Measurements from ENCODE around the gene CPPED1.

CPPED1 gene

GRCh38 chr16:12740986-12741610, 62.6 kb downstream of the CPPED1 start:
- H3K9me3 ChIP-seq (ENCODE audit: control insufficient read depth, low read length), result no peaks in the 10 kb centered on the region
- no peaks in the 10 kb centered on the region for H3K36me3 ChIP-seq (ENCODE audit: control insufficient read depth, insufficient read depth, low read length)
- no peak overlapping the region for H3K4me3 ChIP-seq (ENCODE audit: insufficient read depth, low read depth, low read length)
- WGBS, 2 experiments, result 93 to 99% methylated on average over 6 of the region's 6 CpGs
- H3K27ac ChIP-seq (ENCODE audit: insufficient read depth, low read depth, low read length, poor library complexity, severe bottlenecking), result no peak overlapping the region
- H3K4me1 ChIP-seq (ENCODE audit: control insufficient read depth, insufficient read depth, low read length), result no peaks in the 10 kb centered on the region
- H3K27me3 ChIP-seq (ENCODE audit: control insufficient read depth, insufficient read depth, low read length, poor library complexity, severe bottlenecking), result no peaks in the 10 kb centered on the region

GRCh38 chr16:12739738-12740137, 63.9 kb downstream of the CPPED1 start:
- no peak overlapping the region for H3K4me3 ChIP-seq (ENCODE audit: insufficient read depth, low read depth, low read length)
- WGBS, 2 experiments, result 95% methylated on average over 3 of the region's 3 CpGs
- no peak overlapping the region for H3K27ac ChIP-seq (ENCODE audit: insufficient read depth, low read depth, low read length, poor library complexity, severe bottlenecking)
- H3K4me1 ChIP-seq (ENCODE audit: control insufficient read depth, insufficient read depth, low read length), result no peaks in the 10 kb centered on the region
- H3K9me3 ChIP-seq (ENCODE audit: control insufficient read depth, low read length), result no peaks in the 10 kb centered on the region
- H3K27me3 ChIP-seq (ENCODE audit: control insufficient read depth, insufficient read depth, low read length, poor library complexity, severe bottlenecking), result no peaks in the 10 kb centered on the region
- H3K36me3 ChIP-seq (ENCODE audit: control insufficient read depth, insufficient read depth, low read length), result no peaks in the 10 kb centered on the region

GRCh38 chr16:12737563-12737962, 66.1 kb downstream of the CPPED1 start:
- Histone ChIP-seq H3K9me3 (ENCODE audit: control insufficient read depth, low read length) (peaks cover 3% of the 10 kb centered on the region), H3K27ac (ENCODE audit: insufficient read depth, low read depth, low read length, poor library complexity, severe bottlenecking) (no peak overlapping the region), H3K36me3 (ENCODE audit: control insufficient read depth, insufficient read depth, low read length) (no peaks in the 10 kb centered on the region), H3K4me3 (ENCODE audit: insufficient read depth, low read depth, low read length) (no peak overlapping the region), H3K4me1 (ENCODE audit: control insufficient read depth, insufficient read depth, low read length) (no peaks in the 10 kb centered on the region), H3K27me3 (ENCODE audit: control insufficient read depth, insufficient read depth, low read length, poor library complexity, severe bottlenecking) (no peaks in the 10 kb centered on the region)
- 77 to 84% methylated on average over 6 of the region's 6 CpGs for WGBS, 2 experiments

DNA sequence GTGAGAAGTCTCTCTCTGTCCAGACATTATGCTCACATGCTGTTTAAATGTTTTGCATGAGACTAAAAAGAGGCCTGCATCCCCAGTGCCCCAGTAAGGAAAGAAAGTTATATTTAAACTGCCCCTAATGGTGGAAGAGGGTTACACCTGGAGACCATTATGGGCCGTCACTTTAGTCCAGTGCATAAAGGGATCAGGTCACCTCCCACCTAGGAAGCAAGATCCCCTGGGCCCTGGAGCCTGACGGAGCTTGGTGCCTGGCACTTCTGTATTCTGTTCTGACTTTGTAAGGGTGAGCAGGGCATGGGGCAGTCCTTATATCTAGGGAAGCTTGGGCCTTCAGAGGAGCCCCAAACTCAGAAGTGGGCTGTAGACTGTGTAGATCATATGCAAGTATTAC, 67.9 kb downstream of the CPPED1 start:
- Histone ChIP-seq H3K4me3 (ENCODE audit: insufficient read depth, low read depth, low read length) (no peak overlapping the region), H3K27me3 (ENCODE audit: control insufficient read depth, insufficient read depth, low read length, poor library complexity, severe bottlenecking) (no peaks in the 10 kb centered on the region), H3K36me3 (ENCODE audit: control insufficient read depth, insufficient read depth, low read length) (no peaks in the 10 kb centered on the region), H3K9me3 (ENCODE audit: control insufficient read depth, low read length) (peaks cover 3% of the 10 kb centered on the region), H3K27ac (ENCODE audit: insufficient read depth, low read depth, low read length, poor library complexity, severe bottlenecking) (no peak overlapping the region), H3K4me1 (ENCODE audit: control insufficient read depth, insufficient read depth, low read length) (no peaks in the 10 kb centered on the region)
- WGBS, 2 experiments, result 70 to 86% methylated on average over 2 of the region's 2 CpGs

- no peak overlapping the region for H3K4me3 ChIP-seq (ENCODE audit: insufficient read depth, low read depth, low read length)
- no peaks in the 10 kb centered on the region for H3K36me3 ChIP-seq (ENCODE audit: control insufficient read depth, insufficient read depth, low read length)
- peaks cover 3% of the 10 kb centered on the region for H3K9me3 ChIP-seq (ENCODE audit: control insufficient read depth, low read length)
- H3K4me1 ChIP-seq (ENCODE audit: control insufficient read depth, insufficient read depth, low read length), result peaks cover 4% of the 10 kb centered on the region
- no peaks in the 10 kb centered on the region for H3K27me3 ChIP-seq (ENCODE audit: control insufficient read depth, insufficient read depth, low read length, poor library complexity, severe bottlenecking)
- no peak overlapping the region for H3K27ac ChIP-seq (ENCODE audit: insufficient read depth, low read depth, low read length, poor library complexity, severe bottlenecking)
Observed at GRCh38 chr16:12732600-12732999, 71.1 kb downstream of the CPPED1 start.

GRCh38 chr16:12729448-12729847, 74.2 kb downstream of the CPPED1 start:
- H3K9me3 ChIP-seq (ENCODE audit: control insufficient read depth, low read length), result peaks cover 3% of the 10 kb centered on the region
- 84 to 91% methylated on average over 4 of the region's 4 CpGs for WGBS, 2 experiments
- no peak overlapping the region for H3K4me3 ChIP-seq (ENCODE audit: insufficient read depth, low read depth, low read length)
- H3K4me1 ChIP-seq (ENCODE audit: control insufficient read depth, insufficient read depth, low read length), result peaks cover 4% of the 10 kb centered on the region
- H3K27me3 ChIP-seq (ENCODE audit: control insufficient read depth, insufficient read depth, low read length, poor library complexity, severe bottlenecking), result no peaks in the 10 kb centered on the region
- no peaks in the 10 kb centered on the region for H3K36me3 ChIP-seq (ENCODE audit: control insufficient read depth, insufficient read depth, low read length)
- no peak overlapping the region for H3K27ac ChIP-seq (ENCODE audit: insufficient read depth, low read depth, low read length, poor library complexity, severe bottlenecking)

DNA sequence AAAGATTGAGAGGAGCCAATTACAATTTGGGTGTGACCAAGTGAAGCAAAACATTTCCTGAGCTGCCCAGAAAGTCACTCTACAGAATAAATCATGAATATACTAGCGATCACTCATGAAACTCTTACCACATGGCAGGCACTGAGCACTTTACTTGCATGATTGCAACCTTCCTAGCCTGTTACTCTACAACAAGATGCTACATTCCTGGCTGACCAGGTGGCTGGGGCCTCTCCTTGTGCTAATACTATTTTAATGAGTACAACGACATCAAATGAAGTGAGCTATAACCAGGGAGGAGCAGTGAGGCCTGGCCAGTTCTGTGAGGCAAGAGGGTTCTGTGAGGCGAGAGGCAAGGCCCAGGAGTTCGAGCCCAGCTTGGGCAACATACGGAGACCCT, 75.2 kb downstream of the CPPED1 start:
- Histone ChIP-seq H3K36me3 (ENCODE audit: control insufficient read depth, insufficient read depth, low read length) (no peaks in the 10 kb centered on the region), H3K9me3 (ENCODE audit: control insufficient read depth, low read length) (peaks cover 3% of the 10 kb centered on the region), H3K27ac (ENCODE audit: insufficient read depth, low read depth, low read length, poor library complexity, severe bottlenecking) (no peak overlapping the region), H3K27me3 (ENCODE audit: control insufficient read depth, insufficient read depth, low read length, poor library complexity, severe bottlenecking) (no peaks in the 10 kb centered on the region), H3K4me1 (ENCODE audit: control insufficient read depth, insufficient read depth, low read length) (peaks cover 9% of the 10 kb centered on the region), H3K4me3 (ENCODE audit: insufficient read depth, low read depth, low read length) (no peak overlapping the region)
- WGBS, 2 experiments, result 88% methylated on average over 5 of the region's 5 CpGs

- no peaks in the 10 kb centered on the region for H3K9me3 ChIP-seq (ENCODE audit: control insufficient read depth, low read length)
- H3K36me3 ChIP-seq (ENCODE audit: control insufficient read depth, insufficient read depth, low read length), result no peaks in the 10 kb centered on the region
- WGBS, 2 experiments, result 86 to 88% methylated on average over 8 of the region's 8 CpGs
- H3K27me3 ChIP-seq (ENCODE audit: control insufficient read depth, insufficient read depth, low read length, poor library complexity, severe bottlenecking), result no peaks in the 10 kb centered on the region
- H3K27ac ChIP-seq (ENCODE audit: insufficient read depth, low read depth, low read length, poor library complexity, severe bottlenecking), result no peak overlapping the region
- H3K4me1 ChIP-seq (ENCODE audit: control insufficient read depth, insufficient read depth, low read length), result peaks cover 9% of the 10 kb centered on the region
- H3K4me3 ChIP-seq (ENCODE audit: insufficient read depth, low read depth, low read length), result no peak overlapping the region
Observed at GRCh38 chr16:12724226-12724625, 79.5 kb downstream of the CPPED1 start.

DNA sequence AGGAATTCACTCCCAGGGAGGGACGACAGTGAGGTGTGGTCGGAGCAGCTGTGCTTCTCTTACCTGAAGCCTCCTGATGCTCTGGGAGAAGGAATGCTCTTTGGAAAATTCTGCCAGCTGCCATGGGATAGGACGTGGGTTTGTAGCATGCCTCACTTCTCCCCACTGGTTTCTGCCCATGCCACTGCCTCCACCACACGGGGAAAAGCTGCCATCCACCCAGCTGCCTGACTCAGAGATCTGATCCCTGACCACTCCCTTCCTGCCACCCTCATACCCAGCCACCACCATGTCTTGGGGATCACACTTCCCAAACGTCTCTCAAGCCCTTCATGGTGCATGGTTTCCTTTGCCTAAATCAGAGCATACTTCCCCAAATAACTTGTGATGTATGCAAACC, 80.0 kb downstream of the CPPED1 start:
- 80 to 84% methylated on average over 5 of the region's 5 CpGs for WGBS, 2 experiments

DNA sequence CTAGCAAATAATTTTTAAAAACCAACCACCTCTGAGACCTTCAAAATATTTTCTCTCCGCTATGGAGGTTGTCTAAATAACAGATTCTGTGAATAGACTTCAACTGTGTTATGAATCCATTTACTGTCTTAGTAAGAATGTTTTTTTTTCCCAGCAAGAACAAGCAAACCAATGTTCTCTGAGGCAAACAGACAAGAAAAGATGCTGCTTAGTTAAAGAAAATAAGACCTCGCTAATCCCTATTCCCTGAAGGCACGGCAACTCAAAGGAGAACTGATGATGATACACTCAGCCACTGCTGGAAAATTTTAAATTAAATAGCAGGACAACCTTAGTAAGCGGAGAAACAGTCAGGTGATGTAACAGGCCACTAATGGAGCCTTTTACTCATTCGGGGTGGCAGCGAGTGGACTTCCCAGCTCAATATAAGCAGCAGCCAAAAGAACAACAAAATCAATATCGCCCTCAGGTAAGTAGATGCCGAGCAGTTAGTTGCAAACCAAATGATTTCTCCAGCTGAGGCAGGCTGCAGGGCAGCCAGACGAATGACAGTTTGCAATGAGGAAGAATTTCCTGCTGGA, 81.8 kb downstream of the CPPED1 start:
- Histone ChIP-seq H3K27ac (ENCODE audit: insufficient read depth, low read depth, low read length, poor library complexity, severe bottlenecking) (no peak overlapping the region), H3K4me3 (ENCODE audit: insufficient read depth, low read depth, low read length) (no peak overlapping the region), H3K36me3 (ENCODE audit: control insufficient read depth, insufficient read depth, low read length) (no peaks in the 10 kb centered on the region), H3K4me1 (ENCODE audit: control insufficient read depth, insufficient read depth, low read length) (peaks cover 6% of the 10 kb centered on the region), H3K27me3 (ENCODE audit: control insufficient read depth, insufficient read depth, low read length, poor library complexity, severe bottlenecking) (no peaks in the 10 kb centered on the region), H3K9me3 (ENCODE audit: control insufficient read depth, low read length) (no peaks in the 10 kb centered on the region)
- WGBS, 2 experiments, result 93% methylated on average over 9 of the region's 9 CpGs

More for the DNA sequence above, 80.0 kb downstream of the CPPED1 start:
- Histone ChIP-seq H3K27ac (ENCODE audit: insufficient read depth, low read depth, low read length, poor library complexity, severe bottlenecking) (no peak overlapping the region), H3K9me3 (ENCODE audit: control insufficient read depth, low read length) (no peaks in the 10 kb centered on the region), H3K4me1 (ENCODE audit: control insufficient read depth, insufficient read depth, low read length) (peaks cover 9% of the 10 kb centered on the region), H3K27me3 (ENCODE audit: control insufficient read depth, insufficient read depth, low read length, poor library complexity, severe bottlenecking) (no peaks in the 10 kb centered on the region), H3K4me3 (ENCODE audit: insufficient read depth, low read depth, low read length) (no peak overlapping the region), H3K36me3 (ENCODE audit: control insufficient read depth, insufficient read depth, low read length) (no peaks in the 10 kb centered on the region)

Data from ectodermal cell (in vitro differentiated cells).